ENCODE data around the gene TCEAL5. TPM values are rescaled to one million over a fixed set of nuclear protein-coding genes. Genes with fewer than 3 reads are reported as not detected.
A peak's percentile ranks its signal among the peaks of the same experiment; 100 is the strongest.

TCEAL5 gene
- total RNA-seq, 4 donors from 2014 or later, result not detected

DNA sequence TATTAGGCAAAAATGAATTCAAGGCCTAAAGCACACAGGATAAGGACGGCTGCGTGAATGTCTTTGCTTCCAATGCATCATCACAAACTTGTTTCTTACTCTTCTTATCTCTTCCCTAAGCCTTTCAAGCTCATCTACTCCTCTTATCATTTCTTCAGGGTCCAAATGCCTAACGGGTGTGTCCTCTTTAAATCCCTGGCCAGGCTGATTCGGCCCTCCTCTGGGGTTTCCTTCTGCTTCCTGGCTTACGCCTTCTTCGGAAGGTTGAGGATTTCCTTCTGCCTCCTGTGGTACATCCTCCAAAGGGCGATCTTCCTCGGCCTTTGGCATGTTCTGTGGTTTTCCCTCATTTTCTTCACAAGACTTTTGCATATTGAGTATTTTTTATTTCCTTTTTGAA is 22.9 kb downstream of the TCEAL5 start:
- Histone ChIP-seq H3K36me3 (no peaks in the 10 kb centered on the region), H3K27ac (peak overlapping the region; percentile 73 to 81 (median 78)), H3K4me3 (peak overlapping the region; percentile 63 to 67 (median 65)), H3K4me1 (no peaks in the 10 kb centered on the region), H3K9me3 (no peaks in the 10 kb centered on the region), H3K27me3 (no peaks in the 10 kb centered on the region)
- no peak for TF ChIP-seq POLR2A (IDR thresholded peaks at IDR 0.05)
- TF ChIP-seq, protein P1, sequence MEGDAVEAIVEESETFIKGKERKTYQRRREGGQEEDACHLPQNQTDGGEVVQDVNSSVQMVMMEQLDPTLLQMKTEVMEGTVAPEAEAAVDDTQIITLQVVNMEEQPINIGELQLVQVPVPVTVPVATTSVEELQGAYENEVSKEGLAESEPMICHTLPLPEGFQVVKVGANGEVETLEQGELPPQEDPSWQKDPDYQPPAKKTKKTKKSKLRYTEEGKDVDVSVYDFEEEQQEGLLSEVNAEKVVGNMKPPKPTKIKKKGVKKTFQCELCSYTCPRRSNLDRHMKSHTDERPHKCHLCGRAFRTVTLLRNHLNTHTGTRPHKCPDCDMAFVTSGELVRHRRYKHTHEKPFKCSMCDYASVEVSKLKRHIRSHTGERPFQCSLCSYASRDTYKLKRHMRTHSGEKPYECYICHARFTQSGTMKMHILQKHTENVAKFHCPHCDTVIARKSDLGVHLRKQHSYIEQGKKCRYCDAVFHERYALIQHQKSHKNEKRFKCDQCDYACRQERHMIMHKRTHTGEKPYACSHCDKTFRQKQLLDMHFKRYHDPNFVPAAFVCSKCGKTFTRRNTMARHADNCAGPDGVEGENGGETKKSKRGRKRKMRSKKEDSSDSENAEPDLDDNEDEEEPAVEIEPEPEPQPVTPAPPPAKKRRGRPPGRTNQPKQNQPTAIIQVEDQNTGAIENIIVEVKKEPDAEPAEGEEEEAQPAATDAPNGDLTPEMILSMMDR (IDR thresholded peaks at IDR 0.05 in 4 of 5, conservative IDR thresholded peaks at IDR 0.05 in 1 of 5), result no peak
- in situ Hi-C loops (cut with MboI; ENCODE audit: low sequenced_read_pairs in 4 of 4) (no loop called here), intact Hi-C loops (cut with DNase I; ENCODE audit: low total_unique reads) (loop anchor here (2.0 kb wide), 1 partner anchor 103 kb away; the partner anchor contains the start of gene TCEAL9)
- DNase-seq (no peak), ATAC-seq (no peak)

DNA sequence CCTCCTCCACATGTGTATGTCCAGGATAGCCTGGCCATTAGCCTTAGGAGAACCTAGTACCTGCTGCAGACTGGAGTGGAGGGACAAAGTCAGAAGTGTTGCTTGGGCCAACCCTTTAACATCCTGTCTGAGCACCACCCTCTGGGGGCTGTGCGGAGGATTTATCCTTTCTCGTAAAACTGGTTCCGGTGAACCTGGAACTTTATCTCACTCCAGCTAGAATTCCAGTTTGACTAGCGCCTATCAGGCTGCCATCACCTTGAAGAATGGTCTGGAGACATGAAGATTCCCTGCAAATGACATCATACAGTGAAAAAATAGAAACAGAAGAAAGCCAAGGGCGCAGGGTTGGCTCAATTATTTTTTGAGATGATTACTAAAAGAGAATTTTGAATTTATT is 25.6 kb downstream of the TCEAL5 start:
- H3K4me3 ChIP-seq, result no peak overlapping the region
- H3K9me3 ChIP-seq, result no peaks in the 10 kb centered on the region
- DNase-seq (no peak), ATAC-seq (no peak)
- H3K27ac ChIP-seq, result no peak overlapping the region
- intact Hi-C loops (cut with DNase I; ENCODE audit: low total_unique reads), result no loop called here
- in situ Hi-C loops (cut with MboI; ENCODE audit: low sequenced_read_pairs in 4 of 4), result no loop called here
- H3K36me3 ChIP-seq, result no peaks in the 10 kb centered on the region
- H3K4me1 ChIP-seq, result no peaks in the 10 kb centered on the region
- H3K27me3 ChIP-seq, result no peaks in the 10 kb centered on the region
- TF ChIP-seq, protein P1 (IDR thresholded peaks at IDR 0.05 in 4 of 5, conservative IDR thresholded peaks at IDR 0.05 in 1 of 5), result no peak
- no peak for TF ChIP-seq POLR2A (IDR thresholded peaks at IDR 0.05)

DNA sequence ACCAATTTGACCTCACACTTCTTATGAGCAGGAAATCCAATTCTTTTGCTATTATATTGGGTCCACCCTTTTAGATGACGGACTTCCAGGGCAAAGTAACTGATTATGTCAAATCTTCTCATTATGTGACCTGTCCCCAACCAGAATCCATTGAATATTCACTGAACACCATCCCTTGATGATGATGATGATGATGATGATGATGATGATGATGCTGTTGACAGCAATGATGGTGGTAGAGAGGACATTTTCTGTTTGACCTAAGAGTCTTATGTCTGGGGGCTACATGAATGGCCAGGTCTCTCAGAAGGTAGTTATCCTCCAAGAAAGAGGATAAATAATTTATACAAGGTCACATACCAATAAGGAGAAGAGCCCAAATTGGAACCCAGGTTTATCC is 26.7 kb downstream of the TCEAL5 start:
- no peaks in the 10 kb centered on the region for H3K27me3 ChIP-seq
- in situ Hi-C loops (cut with MboI; ENCODE audit: low sequenced_read_pairs in 4 of 4) (no loop called here), intact Hi-C loops (cut with DNase I; ENCODE audit: low total_unique reads) (no loop called here)
- TF ChIP-seq, protein P1 (IDR thresholded peaks at IDR 0.05 in 4 of 5, conservative IDR thresholded peaks at IDR 0.05 in 1 of 5), result no peak
- TF ChIP-seq POLR2A (IDR thresholded peaks at IDR 0.05), result no peak
- no peak overlapping the region for H3K4me3 ChIP-seq
- no peaks in the 10 kb centered on the region for H3K36me3 ChIP-seq
- H3K4me1 ChIP-seq, result no peaks in the 10 kb centered on the region
- H3K27ac ChIP-seq, result no peak overlapping the region
- ATAC-seq, result no peak
- H3K9me3 ChIP-seq, result no peaks in the 10 kb centered on the region
- DNase-seq, result no peak

DNA sequence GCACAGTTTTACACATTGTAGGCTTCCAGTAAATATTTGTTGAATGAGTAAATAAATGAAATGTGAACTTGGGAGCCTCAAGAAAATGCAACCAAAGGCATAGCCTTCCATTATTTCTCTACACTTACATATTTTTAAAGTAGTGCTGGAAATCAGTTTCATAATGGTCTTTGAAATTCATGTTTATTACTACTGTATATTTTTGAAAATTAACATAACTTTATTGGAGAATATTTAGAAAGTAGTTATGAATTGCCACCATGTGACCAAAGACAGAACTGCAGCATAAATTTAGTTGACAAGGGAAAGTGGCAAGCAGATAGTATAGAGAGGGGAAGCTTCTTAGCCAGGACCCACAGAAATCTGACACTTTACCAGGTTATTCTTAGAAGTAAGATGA is 28.0 kb downstream of the TCEAL5 start:
- H3K4me1 ChIP-seq, result no peaks in the 10 kb centered on the region
- no peak overlapping the region for H3K4me3 ChIP-seq
- in situ Hi-C loops (cut with MboI; ENCODE audit: low sequenced_read_pairs in 4 of 4) (no loop called here), intact Hi-C loops (cut with DNase I; ENCODE audit: low total_unique reads) (no loop called here)
- H3K9me3 ChIP-seq, result no peaks in the 10 kb centered on the region
- H3K27me3 ChIP-seq, result no peaks in the 10 kb centered on the region
- ATAC-seq, result no peak
- DNase-seq, result no peak
- no peak overlapping the region for H3K27ac ChIP-seq
- H3K36me3 ChIP-seq, result no peaks in the 10 kb centered on the region
- no peak for TF ChIP-seq POLR2A (IDR thresholded peaks at IDR 0.05)
- TF ChIP-seq, protein P1 (IDR thresholded peaks at IDR 0.05 in 4 of 5, conservative IDR thresholded peaks at IDR 0.05 in 1 of 5), result peak in 1 of 5 experiments; percentile 12

DNA sequence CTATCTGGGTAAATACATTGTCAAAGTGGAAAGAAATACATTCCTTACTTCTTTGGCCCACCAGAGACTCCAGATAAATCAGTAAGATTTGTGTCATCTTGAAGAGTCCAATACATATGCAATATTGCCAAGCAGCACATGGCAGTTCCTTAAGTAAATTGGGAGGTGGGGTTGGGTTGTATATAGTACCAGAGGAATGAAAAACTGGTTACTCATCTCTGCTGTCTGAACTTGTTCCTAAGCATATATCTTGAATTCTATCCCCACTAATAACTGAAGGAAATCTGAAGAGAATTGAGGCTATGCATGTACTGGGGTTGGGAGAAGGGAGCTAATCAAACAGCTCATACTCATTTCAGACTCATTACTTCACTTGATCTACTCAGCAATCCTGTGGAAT is 36.4 kb downstream of the TCEAL5 start:
- intact Hi-C loops (cut with DNase I; ENCODE audit: low total_unique reads), result no loop called here
- in situ Hi-C loops (cut with MboI; ENCODE audit: low sequenced_read_pairs in 4 of 4), result no loop called here
- TF ChIP-seq, protein P1 (IDR thresholded peaks at IDR 0.05 in 4 of 5, conservative IDR thresholded peaks at IDR 0.05 in 1 of 5), result no peak
- no peak for TF ChIP-seq POLR2A (IDR thresholded peaks at IDR 0.05)
- ATAC-seq (no peak), DNase-seq (no peak)
- no peaks in the 10 kb centered on the region for H3K4me1 ChIP-seq
- no peaks in the 10 kb centered on the region for H3K36me3 ChIP-seq
- no peak overlapping the region for H3K27ac ChIP-seq
- no peak overlapping the region for H3K4me3 ChIP-seq
- H3K27me3 ChIP-seq, result no peaks in the 10 kb centered on the region
- no peaks in the 10 kb centered on the region for H3K9me3 ChIP-seq

All from gastrocnemius medialis (tissue), 4 donors.